ENCODE results near the gene FAS.

Gene FAS

GRCh38 chr10:89043052-89043451 is 52.5 kb downstream of the FAS start:
- no peak for DNase-seq

GRCh38 chr10:89047397-89047796 is 56.8 kb downstream of the FAS start:
- DNase-seq: no peak

- no peak for DNase-seq
Observed at GRCh38 chr10:89051593-89051992, 61.0 kb downstream of the FAS start.

GRCh38 chr10:89053555-89053954 is 63.0 kb downstream of the FAS start:
- no peak for DNase-seq

DNA sequence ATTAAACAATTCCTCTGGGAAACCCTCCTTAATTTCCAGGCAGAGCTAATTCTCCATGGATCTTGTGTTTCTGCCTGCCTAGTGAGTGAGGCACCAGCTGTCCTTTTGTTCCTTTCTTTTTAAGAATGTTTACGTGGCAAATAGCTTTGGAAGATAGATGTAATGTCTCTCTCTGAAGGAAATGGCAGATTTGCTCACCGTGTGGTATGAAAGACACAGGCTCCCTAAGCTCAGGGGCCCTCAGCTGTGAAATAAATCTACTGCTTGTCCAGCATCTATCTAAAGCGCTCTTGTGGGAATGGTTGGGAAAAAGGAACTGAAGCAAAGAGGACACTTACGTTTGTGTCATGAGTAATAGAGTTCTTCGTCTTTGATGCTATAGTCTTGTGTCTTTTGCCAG is 64.6 kb downstream of the FAS start:
- no peak for DNase-seq

GRCh38 chr10:89062861-89063260 is 72.3 kb downstream of the FAS start:
- DNase-seq: no peak

DNA sequence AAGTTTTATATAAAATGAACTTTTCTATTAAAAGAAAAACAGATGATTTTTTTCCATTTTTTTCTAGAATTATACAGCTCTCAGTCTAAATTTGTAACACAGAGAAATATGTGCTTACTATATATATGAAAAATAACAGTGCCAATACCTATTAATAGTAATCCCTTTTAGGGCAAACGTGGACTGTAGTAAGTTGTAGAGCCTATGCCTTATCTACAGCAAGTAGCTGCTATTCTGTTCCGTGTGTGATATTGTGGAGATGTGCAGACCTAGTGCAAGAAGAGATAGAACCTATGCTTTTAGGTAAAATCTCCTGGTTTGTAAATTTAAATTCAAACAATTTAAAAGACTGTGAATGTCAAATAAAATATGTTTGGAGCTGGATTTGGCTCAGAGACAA is 72.9 kb downstream of the FAS start:
- DNase-seq: no peak

- DNase-seq: no peak
Observed at GRCh38 chr10:89064748-89065147, 74.2 kb downstream of the FAS start.

Measured in activated CD4-positive, alpha-beta T cell treated with anti-CD3 and anti-CD28 coated beads, Interleukin-2, Interleukin-6, amounts not matched to agents 100 ng/mL and 50 ng/mL, durations not matched to agents 16 hours and 8 hours (primary cell).